ENCODE results near the gene ABCC6.

DNA sequence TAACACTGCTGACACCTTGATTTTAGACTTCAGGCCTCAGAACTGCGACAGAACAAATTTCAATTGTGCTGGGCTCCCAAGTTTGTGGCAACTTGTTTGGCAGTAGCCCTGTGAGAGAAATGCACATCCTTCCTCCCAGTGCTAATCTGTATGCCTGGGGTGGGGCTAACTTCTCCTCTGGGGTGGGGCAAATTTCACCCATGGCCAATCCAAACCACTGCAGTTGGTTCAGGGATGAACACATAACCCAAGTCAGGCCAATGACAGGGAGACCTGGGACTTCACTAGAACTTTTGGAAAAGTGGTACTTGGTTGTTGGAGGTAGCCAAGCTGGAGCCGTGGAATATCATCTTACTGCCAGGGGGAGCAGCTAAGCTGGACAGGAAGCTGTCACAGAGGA, 56.3 kb downstream of the ABCC6 start:
- TF ChIP-seq CTCF (IDR thresholded peaks at IDR 0.05; ENCODE audit: insufficient read depth, low read depth, low read length): no peak
- TF ChIP-seq EZH2 (IDR thresholded peaks at IDR 0.05; ENCODE audit: insufficient read depth, low read length): no peak

Measured in astrocyte (in vitro differentiated cells and primary cell).